Body of pancreas (tissue), 4 donors: ENCODE measurements around the gene PDZRN3. TPM values are rescaled to one million over a fixed set of nuclear protein-coding genes. Genes with fewer than 3 reads are reported as not detected.

Experiments used
- ATAC-seq: fragments of 150-250 bp; one replicate; pipeline ENCODE4 v1.9.1; 2016
- DNase-seq, 4 donors: peaks; one replicate each; pipeline ENCODE4 v3.0.0-alpha.2; 2019
- H3K27ac ChIP-seq, 4 donors: fragments of 200-600 bp; sonication (generic); 1 replicate in 3 of 4; 2 replicates in 1 of 4; pipeline versions ENCODE4 v1.5.1 to v1.6.1; 2016 to 2019; ENCODE audit warnings: mild to moderate bottlenecking in 1 of 4, mixed read lengths in 1 of 4, moderate library complexity in 1 of 4
- H3K27me3 ChIP-seq, 2 donors: fragments of 200-600 bp; sonication (generic); one replicate each; pipeline ENCODE4 v1.6.0; 2016; ENCODE audit warnings: mild to moderate bottlenecking in 1 of 2
- H3K36me3 ChIP-seq, 2 donors: fragments of 200-600 bp; sonication (generic); replicated peaks in 1 of 2; 2 replicates each; pipeline ENCODE4 v1.5.1; 2016; ENCODE audit warnings: low read depth in 2 of 2; ENCODE audit not compliant: insufficient read depth in 1 of 2
- H3K4me1 ChIP-seq: fragments of 200-600 bp; sonication (generic); one replicate; pipeline ENCODE4 v1.6.0; 2016
- H3K4me3 ChIP-seq, 2 donors: fragments of 200-600 bp; sonication (generic); 1 replicate in 1 of 2; 2 replicates in 1 of 2; pipeline ENCODE4 v1.5.1; 2016 to 2019
- H3K9me3 ChIP-seq, 3 donors: fragments of 200-600 bp; sonication (generic); 1 replicate in 2 of 3; 2 replicates in 1 of 3; pipeline ENCODE4 v1.5.1; 2016
- POLR2A ChIP-seq, 3 donors: fragments of 450-650 bp; IDR thresholded peaks; one replicate each; pipeline ENCODE4 v1.6.1; 2016; ENCODE audit warnings: antibody characterized with exemption in 3 of 3, mild to moderate bottlenecking in 2 of 3
- WGBS, 2 donors: methylation state at CpG; one replicate each; pipeline ENCODE4 v1.1.5; 2017; 5-methylcytosine and 5-hydroxymethylcytosine counted together
- intact Hi-C: fragments of 100-400 bp; cut with DNase I; formaldehyde crosslinking; loops from one replicate; pipeline ENCODE4 v1.15.1; 2023
- total RNA-seq, 2 donors: library from RNA; depleted of rRNA; stranded (reverse); fragments of >200 nt; gene quantifications; one replicate each; pipeline ENCODE4 v1.1.0, GENCODE V29; 2016
- TF ChIP-seq, protein P1 (sequence below), 7 experiments: fragments of 450-650 bp in 4 of 7; fragments of 200-600 bp in 3 of 7; sonication (generic) in 3 of 7; IDR thresholded peaks; one replicate each; pipeline ENCODE4 v1.5.1; 2016 to 2019; ENCODE audit warnings: antibody characterized with exemption in 7 of 7

PDZRN3 gene
- total RNA-seq, 2 donors from 2014 or later, result 18.9 to 41.9 TPM

DNA sequence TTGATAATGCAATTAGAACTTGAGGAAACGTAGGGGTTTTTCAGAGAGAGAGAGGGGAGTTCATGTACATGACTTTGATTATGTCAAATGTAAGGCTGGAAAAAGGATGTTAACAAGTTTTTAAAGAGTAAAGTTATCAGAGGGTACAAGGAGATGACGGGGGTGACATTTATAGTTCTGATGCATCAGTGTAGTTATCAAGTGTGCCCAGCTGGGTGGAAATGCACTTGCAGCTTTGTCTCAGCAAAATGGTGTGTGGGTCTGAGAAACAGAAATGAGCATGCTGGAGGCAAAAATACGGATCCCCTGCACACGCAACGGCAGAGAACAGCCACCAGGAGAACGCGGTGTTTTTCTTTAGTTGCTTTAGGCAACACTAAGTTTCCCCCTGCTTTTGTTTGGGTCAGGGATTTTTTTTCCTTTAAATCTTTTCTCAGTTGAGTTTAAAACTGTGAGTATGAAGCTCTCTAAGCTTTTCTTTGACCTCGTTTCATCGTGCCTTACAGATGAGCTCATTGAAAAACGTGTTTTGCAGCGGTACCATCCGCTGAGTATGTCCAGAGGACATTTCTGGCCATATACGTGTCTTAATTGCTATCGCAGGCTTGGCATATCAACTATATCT, 205.4 kb downstream of the PDZRN3 start:
- H3K4me3 ChIP-seq, result no peak overlapping the region
- ATAC-seq (no peak), DNase-seq (no peak)
- H3K36me3 ChIP-seq, result no peaks in the 10 kb centered on the region
- H3K27ac ChIP-seq, result no peak overlapping the region
- no peaks in the 10 kb centered on the region for H3K4me1 ChIP-seq
- intact Hi-C loops, result no loop called here
- WGBS, 2 donors, result 82 to 84% methylated on average over 14 of the region's 14 CpGs
- H3K27me3 ChIP-seq, result no peaks in the 10 kb centered on the region
- no peaks in the 10 kb centered on the region for H3K9me3 ChIP-seq
- TF ChIP-seq, protein P1, sequence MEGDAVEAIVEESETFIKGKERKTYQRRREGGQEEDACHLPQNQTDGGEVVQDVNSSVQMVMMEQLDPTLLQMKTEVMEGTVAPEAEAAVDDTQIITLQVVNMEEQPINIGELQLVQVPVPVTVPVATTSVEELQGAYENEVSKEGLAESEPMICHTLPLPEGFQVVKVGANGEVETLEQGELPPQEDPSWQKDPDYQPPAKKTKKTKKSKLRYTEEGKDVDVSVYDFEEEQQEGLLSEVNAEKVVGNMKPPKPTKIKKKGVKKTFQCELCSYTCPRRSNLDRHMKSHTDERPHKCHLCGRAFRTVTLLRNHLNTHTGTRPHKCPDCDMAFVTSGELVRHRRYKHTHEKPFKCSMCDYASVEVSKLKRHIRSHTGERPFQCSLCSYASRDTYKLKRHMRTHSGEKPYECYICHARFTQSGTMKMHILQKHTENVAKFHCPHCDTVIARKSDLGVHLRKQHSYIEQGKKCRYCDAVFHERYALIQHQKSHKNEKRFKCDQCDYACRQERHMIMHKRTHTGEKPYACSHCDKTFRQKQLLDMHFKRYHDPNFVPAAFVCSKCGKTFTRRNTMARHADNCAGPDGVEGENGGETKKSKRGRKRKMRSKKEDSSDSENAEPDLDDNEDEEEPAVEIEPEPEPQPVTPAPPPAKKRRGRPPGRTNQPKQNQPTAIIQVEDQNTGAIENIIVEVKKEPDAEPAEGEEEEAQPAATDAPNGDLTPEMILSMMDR (IDR thresholded peaks at IDR 0.05), result no peak
- no peak for TF ChIP-seq POLR2A (IDR thresholded peaks at IDR 0.05)

DNA sequence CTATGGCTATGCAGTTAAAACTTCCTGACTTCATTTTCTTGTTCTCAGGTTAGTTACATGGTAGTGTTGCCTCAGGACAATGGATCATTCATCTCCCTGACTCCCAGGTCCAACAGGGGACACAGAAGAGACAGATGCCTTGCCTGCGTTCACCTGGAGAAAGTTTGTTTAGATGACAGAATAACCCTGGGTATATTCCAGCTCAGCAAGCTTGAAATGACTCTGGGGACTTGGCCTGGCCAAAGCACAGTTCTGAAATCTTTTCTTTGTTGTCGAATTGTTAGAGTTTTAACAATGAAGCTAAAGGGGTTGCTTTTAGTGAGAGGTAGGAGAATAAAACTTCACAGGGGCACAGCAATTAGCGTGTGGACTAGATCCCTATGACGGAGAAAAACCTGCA, 206.1 kb downstream of the PDZRN3 start:
- Histone ChIP-seq H3K36me3 (no peaks in the 10 kb centered on the region), H3K27ac (no peak overlapping the region), H3K27me3 (no peaks in the 10 kb centered on the region), H3K9me3 (no peaks in the 10 kb centered on the region), H3K4me1 (peaks cover 4% of the 10 kb centered on the region), H3K4me3 (no peak overlapping the region)
- no peak for DNase-seq
- TF ChIP-seq POLR2A (IDR thresholded peaks at IDR 0.05), result no peak
- TF ChIP-seq, protein P1 (IDR thresholded peaks at IDR 0.05), result no peak
- 77 to 84% methylated on average over 4 of the region's 4 CpGs for WGBS, 2 donors
- no peak for ATAC-seq
- intact Hi-C loops, result no loop called here

DNA sequence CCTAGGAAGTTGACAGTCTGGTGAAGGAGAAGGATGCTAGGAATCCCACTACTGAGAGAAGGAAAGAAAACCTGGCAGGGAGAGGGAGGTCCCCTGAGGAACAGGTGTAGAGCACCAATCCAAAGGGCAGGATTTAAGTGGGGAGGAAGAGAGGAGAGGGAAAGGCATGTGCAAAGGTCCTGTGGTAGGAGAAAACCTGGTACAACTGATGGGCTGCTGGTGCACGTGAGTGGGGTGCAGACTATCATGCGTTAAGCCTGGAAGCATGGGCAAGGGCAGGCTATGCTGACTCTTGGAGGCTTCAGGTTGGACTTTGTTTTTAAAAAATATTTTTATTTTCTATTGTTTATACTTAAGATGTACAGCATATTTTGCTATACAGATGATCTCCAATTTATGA, 209.6 kb downstream of the PDZRN3 start:
- no peaks in the 10 kb centered on the region for H3K27me3 ChIP-seq
- peaks cover 7% of the 10 kb centered on the region for H3K4me1 ChIP-seq
- 72 to 93% methylated on average over 2 of the region's 2 CpGs for whole genome bisulfite sequencing, 2 donors
- ATAC-seq, result no peak
- no peak for DNase-seq
- H3K4me3 ChIP-seq, result no peak overlapping the region
- TF ChIP-seq, protein P1 (IDR thresholded peaks at IDR 0.05), result no peak
- no peak for TF ChIP-seq POLR2A (IDR thresholded peaks at IDR 0.05)
- no peaks in the 10 kb centered on the region for H3K9me3 ChIP-seq
- intact Hi-C loops, result no loop called here
- H3K36me3 ChIP-seq, result no peaks in the 10 kb centered on the region
- H3K27ac ChIP-seq, result no peak overlapping the region

DNA sequence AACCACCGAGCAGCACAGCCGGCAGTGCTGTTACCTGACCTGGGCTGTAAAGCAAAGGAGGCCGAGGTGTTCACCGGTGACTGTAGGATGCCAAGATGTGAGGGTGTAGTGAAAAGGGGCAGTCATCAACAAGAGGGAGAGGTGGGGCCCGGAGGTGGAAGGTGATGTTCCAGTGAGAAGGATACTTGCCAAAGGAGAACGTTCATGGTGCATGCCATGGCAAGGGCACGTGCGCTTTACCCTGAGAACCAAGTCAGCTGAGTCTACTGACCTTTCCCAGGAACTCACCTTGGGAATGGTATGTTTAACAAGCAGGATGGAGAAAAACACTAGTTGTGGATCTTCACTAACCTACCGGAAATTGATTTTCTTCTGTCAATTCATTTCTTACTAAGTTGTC, 211.1 kb downstream of the PDZRN3 start:
- Histone ChIP-seq H3K36me3 (no peaks in the 10 kb centered on the region), H3K4me1 (peaks cover 7% of the 10 kb centered on the region), H3K4me3 (no peak overlapping the region), H3K27ac (no peak overlapping the region), H3K9me3 (no peaks in the 10 kb centered on the region), H3K27me3 (no peaks in the 10 kb centered on the region)
- WGBS, 2 donors, result 55 to 57% methylated on average over 9 of the region's 9 CpGs
- DNase-seq (peak; percentile 33 to 54 (median 48)), ATAC-seq (peak; percentile 40)
- intact Hi-C loops, result no loop called here
- TF ChIP-seq, protein P1 (IDR thresholded peaks at IDR 0.05), result no peak
- no peak for TF ChIP-seq POLR2A (IDR thresholded peaks at IDR 0.05)

DNA sequence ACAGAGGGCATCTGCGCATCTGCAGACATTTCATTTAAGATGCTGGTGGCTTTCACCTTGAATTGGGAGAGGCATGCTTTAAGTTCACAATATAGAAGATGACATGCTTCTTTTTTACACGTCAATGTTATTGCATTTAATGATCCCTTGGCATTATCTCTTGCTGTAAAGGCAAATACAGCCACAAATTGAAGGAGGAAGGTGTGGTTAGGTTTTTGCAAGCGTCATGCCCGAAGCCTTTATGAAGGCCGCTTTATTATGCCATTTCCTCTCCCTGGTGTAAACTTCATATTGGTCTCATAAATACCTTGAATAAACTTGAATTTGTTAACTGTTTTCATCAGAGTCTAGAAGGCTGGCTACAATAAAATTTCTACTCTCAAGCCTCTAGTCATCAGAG, 212.7 kb downstream of the PDZRN3 start:
- no peak overlapping the region for H3K4me3 ChIP-seq
- intact Hi-C loops, result no loop called here
- DNase-seq (no peak), ATAC-seq (no peak)
- no peak for TF ChIP-seq POLR2A (IDR thresholded peaks at IDR 0.05)
- TF ChIP-seq, protein P1 (IDR thresholded peaks at IDR 0.05), result no peak
- H3K4me1 ChIP-seq, result peaks cover 7% of the 10 kb centered on the region
- H3K27me3 ChIP-seq, result no peaks in the 10 kb centered on the region
- WGBS, 2 donors, result 89 to 96% methylated on average over 5 of the region's 5 CpGs
- no peaks in the 10 kb centered on the region for H3K9me3 ChIP-seq
- H3K36me3 ChIP-seq, result no peaks in the 10 kb centered on the region
- no peak overlapping the region for H3K27ac ChIP-seq
